Vagina (tissue), 2 donors: ENCODE data around the gene TEFM. TPM values are rescaled to one million over a fixed set of nuclear protein-coding genes. Genes with fewer than 3 reads are reported as not detected.

ENCODE experiments used
- DNase-seq, 2 donors: peaks; one replicate each; pipeline ENCODE4 v3.0.0-alpha.2; 2017; ENCODE audit errors: extremely low spot score in 2 of 2
- H3K27ac ChIP-seq: fragments of 200-600 bp; sonication (generic); one replicate; pipeline ENCODE4 v1.5.1; 2019
- H3K27me3 ChIP-seq: fragments of 200-600 bp; sonication (generic); one replicate; pipeline ENCODE4 v1.5.1; 2019
- H3K36me3 ChIP-seq, 2 donors: fragments of 200-600 bp; sonication (generic); one replicate each; pipeline ENCODE4 v1.5.1; 2017 to 2019
- H3K4me1 ChIP-seq: fragments of 200-600 bp; sonication (generic); one replicate; pipeline ENCODE4 v1.5.1; 2019
- H3K4me3 ChIP-seq, 2 donors: fragments of 200-600 bp; sonication (generic); 1 replicate in 1 of 2; 2 replicates in 1 of 2; pipeline ENCODE4 v1.5.1; 2016 to 2019
- H3K9me3 ChIP-seq: fragments of 200-600 bp; sonication (generic); one replicate; pipeline ENCODE4 v1.5.1; 2019
- POLR2A ChIP-seq, 2 donors: fragments of 450-650 bp; IDR thresholded peaks; one replicate each; pipeline ENCODE4 v1.6.1; 2017; ENCODE audit warnings: antibody characterized with exemption in 2 of 2, mild to moderate bottlenecking in 2 of 2, moderate library complexity in 2 of 2
- intact Hi-C: fragments of 100-400 bp; cut with DNase I; formaldehyde crosslinking; loops from one replicate; pipeline ENCODE4 v1.15.1; 2023
- small RNA-seq: library from RNA; depleted of rRNA; stranded (forward); fragments of <200 nt; gene quantifications from one replicate; pipeline ENCODE3, GENCODE V24; 2016
- total RNA-seq: library from RNA; depleted of rRNA; stranded (reverse); fragments of >200 nt; gene quantifications from one replicate; pipeline ENCODE4 v1.2.3, GENCODE V29; 2016

Gene TEFM
- total RNA-seq, 1 donor from 2014 or later: 5.6 TPM

DNA sequence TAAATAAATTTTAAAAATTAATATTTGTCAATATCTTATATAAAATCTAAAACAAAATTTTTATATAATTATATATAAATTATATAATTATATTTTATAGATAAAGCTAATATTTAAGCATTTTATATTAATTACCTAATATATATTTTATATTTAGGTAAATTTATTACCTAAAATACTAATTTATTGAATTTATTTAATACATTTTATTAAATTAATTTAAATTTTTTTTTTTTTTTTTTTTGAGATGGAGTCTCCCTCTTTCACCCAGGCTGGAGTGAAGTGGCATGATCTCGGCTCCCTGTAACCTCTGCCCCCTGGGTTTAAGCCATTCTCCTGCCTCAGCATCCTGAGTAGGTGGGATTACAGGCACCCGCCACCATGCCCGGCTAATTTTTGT lies 51.9 kb downstream of the TEFM start:
- DNase-seq: no peak
- no peaks in the 10 kb centered on the region for H3K36me3 ChIP-seq
- no peaks in the 10 kb centered on the region for H3K9me3 ChIP-seq
- no peaks in the 10 kb centered on the region for H3K4me1 ChIP-seq
- TF ChIP-seq POLR2A (IDR thresholded peaks at IDR 0.05): no peak
- intact Hi-C loops: no loop called here
- H3K4me3 ChIP-seq: no peak overlapping the region
- no peak overlapping the region for H3K27ac ChIP-seq
- no peaks in the 10 kb centered on the region for H3K27me3 ChIP-seq

Small RNA genes within 50 kb of the gene (small RNA-seq; reads per million reads assigned to genes)
- gene RNU6-298P: not detected

Other genes starting within 250 kb of the TEFM start
- 13.3 TPM for gene CRLF3, start 81.5 kb downstream of the TEFM start, total RNA-seq
- 2.7 TPM for gene ATAD5, start 74.3 kb downstream of the TEFM start, total RNA-seq
- 14.0 TPM for gene ADAP2, start 15.7 kb upstream of the TEFM start, total RNA-seq
- gene RNF135, start 64.8 kb upstream of the TEFM start, total RNA-seq: 21.1 TPM
- gene NF1, start 188.7 kb upstream of the TEFM start, total RNA-seq: 58.7 TPM